ENCODE results near the gene UROS.

DNA sequence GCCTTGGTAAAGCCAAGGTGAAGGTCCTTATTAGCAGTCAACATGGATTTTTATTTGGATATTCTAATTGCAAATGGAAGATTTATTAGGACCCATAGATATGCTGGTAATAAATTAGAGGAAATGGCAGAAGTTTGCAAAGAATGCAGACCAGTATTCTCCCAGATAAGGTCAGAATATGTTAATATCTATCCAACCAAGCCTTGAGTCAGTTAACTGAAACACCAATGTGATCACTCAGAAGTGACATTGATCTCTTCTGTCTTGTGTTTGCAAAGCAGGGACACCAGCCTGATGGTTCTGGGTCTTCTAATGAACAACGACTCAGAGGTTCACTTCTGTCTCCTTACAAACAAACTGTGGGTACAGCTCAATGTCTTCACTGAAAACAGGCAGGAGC lies 21.5 kb downstream of the UROS start:
- TF ChIP-seq, protein P1, sequence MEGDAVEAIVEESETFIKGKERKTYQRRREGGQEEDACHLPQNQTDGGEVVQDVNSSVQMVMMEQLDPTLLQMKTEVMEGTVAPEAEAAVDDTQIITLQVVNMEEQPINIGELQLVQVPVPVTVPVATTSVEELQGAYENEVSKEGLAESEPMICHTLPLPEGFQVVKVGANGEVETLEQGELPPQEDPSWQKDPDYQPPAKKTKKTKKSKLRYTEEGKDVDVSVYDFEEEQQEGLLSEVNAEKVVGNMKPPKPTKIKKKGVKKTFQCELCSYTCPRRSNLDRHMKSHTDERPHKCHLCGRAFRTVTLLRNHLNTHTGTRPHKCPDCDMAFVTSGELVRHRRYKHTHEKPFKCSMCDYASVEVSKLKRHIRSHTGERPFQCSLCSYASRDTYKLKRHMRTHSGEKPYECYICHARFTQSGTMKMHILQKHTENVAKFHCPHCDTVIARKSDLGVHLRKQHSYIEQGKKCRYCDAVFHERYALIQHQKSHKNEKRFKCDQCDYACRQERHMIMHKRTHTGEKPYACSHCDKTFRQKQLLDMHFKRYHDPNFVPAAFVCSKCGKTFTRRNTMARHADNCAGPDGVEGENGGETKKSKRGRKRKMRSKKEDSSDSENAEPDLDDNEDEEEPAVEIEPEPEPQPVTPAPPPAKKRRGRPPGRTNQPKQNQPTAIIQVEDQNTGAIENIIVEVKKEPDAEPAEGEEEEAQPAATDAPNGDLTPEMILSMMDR (IDR thresholded peaks at IDR 0.05): no peak
- TF ChIP-seq ZFX (IDR thresholded peaks at IDR 0.05; ENCODE audit: borderline replicate concordance): no peak
